ENCODE data around the gene BCAS1.

GRCh38 chr20:53961527-53961926 is 108.9 kb downstream of the BCAS1 start:
- no peak for TF ChIP-seq CTCF (IDR thresholded peaks at IDR 0.05)
- no peak for TF ChIP-seq POLR2A (IDR thresholded peaks at IDR 0.05)
